RWPE2 (cell line): ENCODE data around the gene CCK.

Experiments used
- ATAC-seq: fragments of 200-7000 bp; cut with Tn5 transposase; 3 replicates; pipeline ENCODE4 v1.9.1; 2021; ENCODE audit warnings: low read depth
- DNase-seq: peaks from one replicate; pipeline ENCODE4 v3.0.0-alpha.2; 2020; ENCODE audit warnings: low spot score
- H3K27ac ChIP-seq: fragments of 450-650 bp; 2 replicates; pipeline ENCODE4 v1.5.1; 2017; ENCODE audit warnings: mild to moderate bottlenecking; ENCODE audit not compliant: poor library complexity, severe bottlenecking
- H3K27me3 ChIP-seq: fragments of 250-450 bp; sonication (Bioruptor Pico); 2 replicates; pipeline ENCODE4 v1.5.1; 2021; ENCODE audit warnings: mild to moderate bottlenecking, moderate library complexity; ENCODE audit not compliant: insufficient read depth, poor library complexity, severe bottlenecking
- H3K36me3 ChIP-seq: fragments of 250-450 bp; sonication (Bioruptor Pico); 2 replicates; pipeline ENCODE4 v1.5.1; 2020; ENCODE audit warnings: low read depth, mild to moderate bottlenecking, moderate library complexity
- H3K4me1 ChIP-seq: fragments of 250-450 bp; sonication (Bioruptor Pico); 2 replicates; pipeline ENCODE4 v1.5.1; 2021; ENCODE audit warnings: mild to moderate bottlenecking, moderate library complexity; ENCODE audit not compliant: insufficient read depth, poor library complexity, severe bottlenecking
- H3K4me3 ChIP-seq: fragments of 250-450 bp; sonication (Bioruptor Pico); 2 replicates; pipeline ENCODE4 v1.5.1; 2021; ENCODE audit warnings: mild to moderate bottlenecking, moderate library complexity; ENCODE audit not compliant: severe bottlenecking
- H3K9me3 ChIP-seq: fragments of 250-450 bp; sonication (Bioruptor Pico); 2 replicates; pipeline ENCODE4 v1.5.1; 2021; ENCODE audit warnings: mild to moderate bottlenecking, moderate library complexity; ENCODE audit not compliant: severe bottlenecking
- TF ChIP-seq, protein P1 (sequence below): fragments of 450-650 bp; IDR thresholded peaks from one replicate; pipeline ENCODE4 v1.5.1; 2017; ENCODE audit warnings: mild to moderate bottlenecking, moderate library complexity; ENCODE audit not compliant: poor library complexity, severe bottlenecking

CCK gene, protein sequence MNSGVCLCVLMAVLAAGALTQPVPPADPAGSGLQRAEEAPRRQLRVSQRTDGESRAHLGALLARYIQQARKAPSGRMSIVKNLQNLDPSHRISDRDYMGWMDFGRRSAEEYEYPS

DNA sequence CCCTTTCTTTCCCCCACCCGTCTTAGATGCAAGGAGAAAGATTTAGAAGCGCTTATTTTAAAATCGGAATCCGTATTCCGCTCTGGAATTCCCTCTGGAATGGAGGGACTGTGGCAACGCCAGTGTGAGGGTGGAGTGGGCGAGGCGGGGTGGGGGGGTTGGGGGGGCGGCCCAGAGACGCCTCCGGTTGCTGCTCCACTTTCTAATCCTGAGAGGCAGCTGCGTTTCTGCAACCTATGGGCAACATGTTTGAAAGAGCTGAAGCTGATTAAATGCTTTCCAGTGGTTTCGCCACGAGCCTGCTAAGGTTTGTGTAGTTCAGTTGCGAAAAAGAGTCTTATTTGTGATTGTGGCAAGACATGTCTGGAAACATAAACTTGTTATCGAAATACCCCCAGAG is at the start of gene CCK:
Gene CCK, minus strand, starts transcription at position 101 of the 400 bp plus-strand sequence. CDS start 2,555 bp downstream, outside the sequence.
- Histone ChIP-seq H3K4me3 (no peak within 1 kb of the TSS), H3K27ac (no peak within 1 kb of the TSS), H3K4me1 (peaks cover 25% of the 10 kb centered on the region), H3K9me3 (no peaks in the 10 kb centered on the region), H3K36me3 (no peaks in the 10 kb centered on the region), H3K27me3 (peaks cover 23% of the 10 kb centered on the region)
- no peak for ATAC-seq
- DNase-seq = no peak
- TF ChIP-seq, protein P1, sequence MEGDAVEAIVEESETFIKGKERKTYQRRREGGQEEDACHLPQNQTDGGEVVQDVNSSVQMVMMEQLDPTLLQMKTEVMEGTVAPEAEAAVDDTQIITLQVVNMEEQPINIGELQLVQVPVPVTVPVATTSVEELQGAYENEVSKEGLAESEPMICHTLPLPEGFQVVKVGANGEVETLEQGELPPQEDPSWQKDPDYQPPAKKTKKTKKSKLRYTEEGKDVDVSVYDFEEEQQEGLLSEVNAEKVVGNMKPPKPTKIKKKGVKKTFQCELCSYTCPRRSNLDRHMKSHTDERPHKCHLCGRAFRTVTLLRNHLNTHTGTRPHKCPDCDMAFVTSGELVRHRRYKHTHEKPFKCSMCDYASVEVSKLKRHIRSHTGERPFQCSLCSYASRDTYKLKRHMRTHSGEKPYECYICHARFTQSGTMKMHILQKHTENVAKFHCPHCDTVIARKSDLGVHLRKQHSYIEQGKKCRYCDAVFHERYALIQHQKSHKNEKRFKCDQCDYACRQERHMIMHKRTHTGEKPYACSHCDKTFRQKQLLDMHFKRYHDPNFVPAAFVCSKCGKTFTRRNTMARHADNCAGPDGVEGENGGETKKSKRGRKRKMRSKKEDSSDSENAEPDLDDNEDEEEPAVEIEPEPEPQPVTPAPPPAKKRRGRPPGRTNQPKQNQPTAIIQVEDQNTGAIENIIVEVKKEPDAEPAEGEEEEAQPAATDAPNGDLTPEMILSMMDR = no peak

DNA sequence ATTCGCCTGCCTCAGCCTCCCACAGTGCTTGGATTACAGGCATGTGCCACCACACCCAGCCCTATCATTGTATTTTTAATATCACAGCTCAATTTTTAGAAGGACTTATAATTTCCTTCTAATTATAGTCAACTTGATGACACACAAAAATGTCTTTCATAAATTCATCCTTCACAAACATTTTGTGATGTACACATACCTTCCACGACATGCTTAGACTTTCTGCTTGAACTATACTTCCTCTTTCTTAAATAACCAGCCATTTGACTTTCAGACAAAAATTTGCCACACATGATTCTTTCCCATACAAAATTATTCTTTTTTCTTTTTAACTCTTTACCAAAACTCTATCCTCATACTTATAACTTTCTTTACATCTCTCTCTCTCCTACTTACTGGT is 48.4 kb upstream of the CCK start:
- TF ChIP-seq, protein P1 = no peak
- DNase-seq (no peak), ATAC-seq (no peak)
- H3K4me3 ChIP-seq = no peak overlapping the region
- no peak overlapping the region for H3K27ac ChIP-seq
- H3K9me3 ChIP-seq = peaks cover 19% of the 10 kb centered on the region
- no peaks in the 10 kb centered on the region for H3K36me3 ChIP-seq
- no peaks in the 10 kb centered on the region for H3K27me3 ChIP-seq
- no peaks in the 10 kb centered on the region for H3K4me1 ChIP-seq

DNA sequence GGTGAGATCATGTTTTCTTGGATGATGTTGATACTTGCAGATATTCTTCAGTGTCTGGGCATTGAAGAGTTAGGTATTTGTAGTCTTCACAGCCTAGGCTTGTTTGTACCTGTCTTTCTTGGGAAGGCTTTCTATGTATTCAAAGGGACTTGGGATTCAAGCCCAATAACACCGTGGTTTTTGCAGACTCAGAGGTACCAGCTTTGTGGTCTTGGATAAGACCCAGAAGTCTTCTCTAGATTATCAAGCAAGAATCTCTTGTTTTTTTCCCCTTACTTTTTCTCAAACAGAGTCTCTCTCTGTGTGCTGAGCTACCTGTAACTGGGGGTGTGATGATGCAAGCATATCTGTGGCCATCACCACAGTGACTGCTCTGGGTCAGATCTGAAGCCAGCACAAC is 42.7 kb upstream of the CCK start:
- Histone ChIP-seq H3K27me3 (no peaks in the 10 kb centered on the region), H3K4me3 (no peak overlapping the region), H3K36me3 (no peaks in the 10 kb centered on the region), H3K9me3 (peaks cover 5% of the 10 kb centered on the region), H3K27ac (no peak overlapping the region), H3K4me1 (no peaks in the 10 kb centered on the region)
- TF ChIP-seq, protein P1 = no peak
- ATAC-seq (no peak), DNase-seq (no peak)

DNA sequence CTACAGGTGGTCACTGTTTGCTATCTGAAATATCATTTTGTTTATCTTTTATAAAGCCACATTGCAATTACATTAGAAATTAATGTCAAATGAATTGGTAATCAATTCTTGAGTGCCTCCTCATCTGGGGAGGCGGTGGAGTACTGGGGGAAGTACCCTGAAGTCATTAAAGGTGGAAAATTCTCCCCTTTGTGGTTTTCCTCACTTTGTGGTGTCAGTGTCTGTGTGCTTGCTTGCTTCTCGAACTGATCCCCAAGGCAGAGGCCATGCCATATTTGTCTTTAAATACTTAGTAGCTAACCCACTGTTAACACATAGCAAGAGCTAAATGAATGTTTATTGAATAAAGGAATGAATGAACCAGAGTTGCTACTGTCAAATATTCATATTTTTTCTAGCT is 40.5 kb upstream of the CCK start:
- ATAC-seq (no peak), DNase-seq (no peak)
- Histone ChIP-seq H3K27me3 (no peaks in the 10 kb centered on the region), H3K4me1 (no peaks in the 10 kb centered on the region), H3K36me3 (no peaks in the 10 kb centered on the region), H3K4me3 (no peak overlapping the region), H3K9me3 (no peaks in the 10 kb centered on the region), H3K27ac (no peak overlapping the region)
- TF ChIP-seq, protein P1 = no peak

DNA sequence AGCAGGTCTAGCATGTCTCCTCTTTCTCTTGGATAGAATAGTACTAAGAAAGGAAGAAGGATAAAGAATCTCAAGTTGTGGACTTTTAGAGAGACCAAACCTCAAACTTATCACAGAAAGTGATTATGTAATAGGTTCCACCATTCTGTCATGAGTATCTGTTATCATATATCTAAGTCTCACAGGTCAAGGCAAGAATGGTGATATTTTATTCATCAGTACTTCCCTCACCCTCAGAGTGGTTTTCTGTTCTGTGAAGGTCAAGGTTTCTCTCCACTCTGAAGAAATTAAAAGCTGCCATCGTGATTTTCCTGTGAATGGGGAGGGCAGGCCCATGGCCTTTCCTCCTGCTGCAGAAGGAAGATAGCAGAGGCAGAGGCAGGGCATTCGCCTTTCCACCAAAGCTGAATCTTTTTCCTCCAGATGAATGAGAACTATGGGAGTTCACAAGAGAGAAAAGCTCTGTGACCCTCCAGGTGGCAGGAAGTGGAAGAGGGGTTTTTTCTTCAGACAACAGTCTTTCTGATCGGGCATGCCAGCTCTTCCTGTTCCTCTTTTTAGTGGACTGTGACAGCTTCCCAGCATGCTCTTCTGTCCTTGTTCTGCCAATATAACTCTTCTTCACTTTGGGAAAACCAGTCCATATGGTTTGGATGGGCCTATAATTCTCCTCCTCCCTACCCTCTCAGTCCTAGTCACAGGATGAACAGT is 37.1 kb upstream of the CCK start:
- no peak overlapping the region for H3K27ac ChIP-seq
- no peaks in the 10 kb centered on the region for H3K27me3 ChIP-seq
- no peak overlapping the region for H3K4me3 ChIP-seq
- H3K4me1 ChIP-seq = no peaks in the 10 kb centered on the region
- TF ChIP-seq, protein P1 = no peak
- H3K9me3 ChIP-seq = no peaks in the 10 kb centered on the region
- DNase-seq = no peak
- H3K36me3 ChIP-seq = no peaks in the 10 kb centered on the region
- no peak for ATAC-seq
